GM04503 (cell line): Measurements from ENCODE around the gene FAU.
"Not testable (repeated sequence)": the region's sequence is repeated elsewhere in the genome, so short reads cannot be mapped to it uniquely, and the experiment has no call there.

ENCODE experiments used
- DNase-seq: peaks from one replicate; pipeline ENCODE4 v3.0.0-alpha.2; 2012; ENCODE audit warnings: low read depth

The FAU gene

GRCh38 chr11:65121865-65122696 lies at the start of gene FAU, which contains the start of gene MRPL49:
Gene FAU (minus strand): TSS chr11:65122134. CDS start chr11:65121813, 321 bp downstream.
Gene MRPL49 (plus strand): TSS chr11:65122321. CDS start chr11:65122347, 26 bp downstream.
- peak; percentile 73 for DNase-seq

- no peak for DNase-seq
These were observed 48.2 kb upstream of the FAU start, which contains the start of gene SPDYC for GRCh38 chr11:65170058-65170534. Gene SPDYC (plus strand): TSS chr11:65170233. CDS start chr11:65171358, 1,125 bp downstream.

- DNase-seq, result no peak
These were observed 47.3 kb upstream of the FAU start for GRCh38 chr11:65169164-65169641.

GRCh38 chr11:65167656-65168055 lies 45.7 kb upstream of the FAU start:
- no peak for DNase-seq

- DNase-seq, result no peak
These were observed 45.0 kb upstream of the FAU start for GRCh38 chr11:65166893-65167292.

GRCh38 chr11:65165410-65166317 lies 43.7 kb upstream of the FAU start:
- DNase-seq, result no peak

- no peak for DNase-seq
These were observed 41.8 kb upstream of the FAU start for GRCh38 chr11:65163684-65164083.

- no peak for DNase-seq
These were observed 38.7 kb upstream of the FAU start for GRCh38 chr11:65160643-65161042.

- no peak for DNase-seq
These were observed 37.1 kb upstream of the FAU start for GRCh38 chr11:65159012-65159411.

GRCh38 chr11:65157336-65157735 lies 35.4 kb upstream of the FAU start:
- DNase-seq, result no peak

GRCh38 chr11:65156926-65157325 lies 35.0 kb upstream of the FAU start:
- no peak for DNase-seq

- no peak for DNase-seq
These were observed 34.3 kb upstream of the FAU start for GRCh38 chr11:65156256-65156655.

GRCh38 chr11:65152122-65152521 lies 30.2 kb upstream of the FAU start:
- DNase-seq, result no peak

GRCh38 chr11:65151331-65151899 lies 29.5 kb upstream of the FAU start:
- no peak for DNase-seq

GRCh38 chr11:65150509-65151299 lies 28.8 kb upstream of the FAU start:
- DNase-seq, result peak; percentile 68

- not testable (repeated sequence) for DNase-seq
These were observed 28.2 kb upstream of the FAU start for GRCh38 chr11:65150131-65150508.

GRCh38 chr11:65148657-65149056 lies 26.7 kb upstream of the FAU start:
- no peak for DNase-seq

GRCh38 chr11:65147352-65148075 lies 25.6 kb upstream of the FAU start:
- DNase-seq, result no peak

- DNase-seq, result no peak
These were observed 20.1 kb upstream of the FAU start for GRCh38 chr11:65141896-65142494.

GRCh38 chr11:65136515-65137096 lies 14.7 kb upstream of the FAU start:
- no peak for DNase-seq
